SU-DHL-6 (cell line): ENCODE results near the gene DNAH3.

Source experiments
- H2AFZ ChIP-seq: fragments of 200-600 bp; sonication (generic); 2 replicates; pipeline ENCODE4 v1.6.1; 2014; ENCODE audit warnings: low read depth, mild to moderate bottlenecking, moderate library complexity, mixed read lengths, antibody characterized with exemption, low read length; ENCODE audit not compliant: severe bottlenecking
- H3F3A ChIP-seq: fragments of 200-600 bp; shearing (Covaris generic); 2 replicates; pipeline ENCODE4 v1.6.0; 2016; ENCODE audit warnings: antibody characterized with exemption, mild to moderate bottlenecking; ENCODE audit not compliant: insufficient read depth
- H3K27ac ChIP-seq: fragments of 200-600 bp; sonication (generic); 2 replicates; pipeline ENCODE4 v1.5.1; 2016; ENCODE audit warnings: low read depth, mild to moderate bottlenecking, low read length, moderate library complexity, mixed read lengths
- H3K27me3 ChIP-seq: fragments of 200-600 bp; sonication (generic), shearing (Covaris generic); 2 replicates; pipeline ENCODE4 v1.6.0; 2014; ENCODE audit warnings: mild to moderate bottlenecking, low read length
- H3K36me3 ChIP-seq: fragments of 200-600 bp; sonication (generic); 2 replicates; pipeline ENCODE4 v1.6.1; 2014; ENCODE audit warnings: mild to moderate bottlenecking, low read length, mixed read lengths
- H3K4me2 ChIP-seq: fragments of 300-600, 200-600 bp; shearing (Covaris generic), sonication (generic); 2 replicates; pipeline ENCODE4 v1.6.0; 2014; ENCODE audit warnings: low read length, low read depth, mild to moderate bottlenecking; ENCODE audit not compliant: poor library complexity, severe bottlenecking
- H3K4me3 ChIP-seq: fragments of 200-600 bp; sonication (generic); 2 replicates; pipeline ENCODE4 v1.5.1; 2014; ENCODE audit warnings: antibody characterized with exemption, low read length, mild to moderate bottlenecking, mixed read lengths; ENCODE audit not compliant: insufficient read depth, poor library complexity, severe bottlenecking
- H3K79me2 ChIP-seq: fragments of 200-600 bp; sonication (generic); 2 replicates; pipeline ENCODE4 v1.6.1; 2014; ENCODE audit warnings: mild to moderate bottlenecking, low read length, moderate library complexity; ENCODE audit not compliant: insufficient read depth
- H3K9ac ChIP-seq: fragments of 200-600 bp; sonication (generic); 2 replicates; pipeline ENCODE4 v1.7.0; 2014; ENCODE audit warnings: mild to moderate bottlenecking, low read length
- H3K9me2 ChIP-seq: fragments of 200-600 bp; sonication (generic); replicated peaks from 2 replicates; pipeline ENCODE4 v1.6.1; 2014; ENCODE audit warnings: low read length; ENCODE audit not compliant: insufficient read depth
- H3K9me3 ChIP-seq: fragments of 200-600 bp; sonication (generic); 2 replicates; pipeline ENCODE4 v1.6.1; 2014; ENCODE audit warnings: low read length, mixed read lengths; ENCODE audit not compliant: insufficient read depth
- H4K20me1 ChIP-seq: fragments of 200-600 bp; sonication (generic); 2 replicates; pipeline ENCODE4 v1.6.1; 2014; ENCODE audit warnings: low read depth, mild to moderate bottlenecking, antibody characterized with exemption, low read length, moderate library complexity, mixed read lengths
- CTCF ChIP-seq: fragments of 200-600 bp; sonication (generic); IDR thresholded peaks from one replicate; pipeline ENCODE4 v1.5.1; 2017; ENCODE audit warnings: antibody characterized with exemption, mild to moderate bottlenecking, low read length, moderate library complexity; ENCODE audit not compliant: insufficient read depth, poor library complexity, severe bottlenecking
- EZH2phosphoT487 ChIP-seq: fragments of 200-600 bp; sonication (generic), shearing (Covaris generic); conservative IDR thresholded peaks from 2 replicates; pipeline ENCODE4 v1.6.1; 2018; ENCODE audit warnings: mild to moderate bottlenecking, antibody characterized with exemption, low read length, moderate library complexity, mixed read lengths

DNAH3 gene

GRCh38 chr16:21159281-21159951, 8.8 kb upstream of the DNAH3 start:
- Histone ChIP-seq H3K9me3 (no peaks in the 10 kb centered on the region), H2AFZ (peak overlapping the region; percentile 88), H3K9ac (peak overlapping the region; percentile 68), H3K4me3 (peak overlapping the region; percentile 81), H4K20me1 (no peaks in the 10 kb centered on the region), H3K79me2 (peaks cover 11% of the 10 kb centered on the region; the same call in 1 of the 2 replicates), H3K4me2 (peak overlapping the region; percentile 90), H3K27me3 (no peaks in the 10 kb centered on the region), H3F3A (no peaks in the 10 kb centered on the region; the same call in 1 of the 2 replicates), H3K27ac (peak overlapping the region; percentile 44; the same call in 1 of the 2 replicates), H3K36me3 (0 out of 2 replicates have a peak, but pooled peaks cover 3% of the 10 kb centered on the region), H3K9me2 (no peaks in the 10 kb centered on the region)
- no peak for TF ChIP-seq CTCF
- no peak for TF ChIP-seq EZH2phosphoT487

- H2AFZ ChIP-seq = peak within 1 kb of the TSS; percentile 88
- no peaks in the 10 kb centered on the region for H3K9me2 ChIP-seq
- peaks cover 11% of the 10 kb centered on the region; the same call in 1 of the 2 replicates for H3K79me2 ChIP-seq
Observed at GRCh38 chr16:21158208-21159110, 7.8 kb upstream of the DNAH3 start, which contains the start of gene LDAF1. Gene LDAF1, plus strand, starts transcription at chr16:21158674. Its CDS starts 2,509 bp downstream, at chr16:21161183.

GRCh38 chr16:21157632-21158031, 7.0 kb upstream of the DNAH3 start:
- H3K9me2 ChIP-seq = no peaks in the 10 kb centered on the region
- peaks cover 11% of the 10 kb centered on the region; the same call in 1 of the 2 replicates for H3K79me2 ChIP-seq
- peak overlapping the region; percentile 90 for H3K4me2 ChIP-seq
- no peaks in the 10 kb centered on the region for H3K27me3 ChIP-seq
- no peak overlapping the region for H3K27ac ChIP-seq
- H3K9me3 ChIP-seq = no peaks in the 10 kb centered on the region
- 0 out of 2 replicates have a peak, but pooled peaks cover 3% of the 10 kb centered on the region for H3K36me3 ChIP-seq
- peak overlapping the region; percentile 88 for H2AFZ ChIP-seq
- H3F3A ChIP-seq = no peaks in the 10 kb centered on the region; the same call in 1 of the 2 replicates
- H4K20me1 ChIP-seq = no peaks in the 10 kb centered on the region
- H3K4me3 ChIP-seq = no peak overlapping the region
- H3K9ac ChIP-seq = peak overlapping the region; percentile 68; the same call in 1 of the 2 replicates
- TF ChIP-seq EZH2phosphoT487 (no peak), CTCF (no peak)

More at GRCh38 chr16:21158208-21159110, 7.8 kb upstream of the DNAH3 start, which contains the start of gene LDAF1:
- Histone ChIP-seq H3K27me3 (no peaks in the 10 kb centered on the region), H3F3A (no peaks in the 10 kb centered on the region; the same call in 1 of the 2 replicates), H3K4me3 (peak within 1 kb of the TSS; percentile 81), H3K4me2 (peak within 1 kb of the TSS; percentile 90), H3K9me3 (no peaks in the 10 kb centered on the region), H4K20me1 (no peaks in the 10 kb centered on the region), H3K36me3 (0 out of 2 replicates have a peak, but pooled peaks cover 3% of the 10 kb centered on the region), H3K9ac (peak within 1 kb of the TSS; percentile 68), H3K27ac (peak within 1 kb of the TSS; percentile 44; the same call in 1 of the 2 replicates)
- TF ChIP-seq EZH2phosphoT487 (no peak), CTCF (no peak)
